ENCODE results near the gene DMD. TPM values are rescaled to one million over a fixed set of nuclear protein-coding genes. Genes with fewer than 3 reads are reported as not detected.

DMD gene
- total and polyA plus RNA-seq, 12 donors: 28.5 to 228 (median 168) TPM

- 54 to 57% methylated on average over 5 of the region's 5 CpGs for WGBS, 2 donors
- no peak for TF ChIP-seq CTCF (IDR thresholded peaks at IDR 0.05)
- no peak for ATAC-seq
- intact Hi-C loops (cut with DNase I): no loop called here
- Histone ChIP-seq H3K36me3 (no peaks in the 10 kb centered on the region), H3K4me1 (peaks cover 0 to 9% (median 0%) of the 10 kb centered on the region in 9 donors), H3K27me3 (no peaks in the 10 kb centered on the region), H3K9me3 (no peaks in the 10 kb centered on the region), H3K4me3 (no peak overlapping the region), H3K27ac (no peak overlapping the region)
- no peak for DNase-seq
Observed at GRCh38 chrX:32893751-32894150, 317.6 kb downstream of the DMD start.

- 73 to 82% methylated on average over 3 of the region's 3 CpGs for WGBS, 2 donors
- Histone ChIP-seq H3K27me3 (no peaks in the 10 kb centered on the region), H3K4me1 (peaks cover 0 to 3% (median 0%) of the 10 kb centered on the region in 9 donors), H3K9me3 (no peaks in the 10 kb centered on the region), H3K36me3 (no peaks in the 10 kb centered on the region), H3K27ac (no peak overlapping the region), H3K4me3 (no peak overlapping the region)
- intact Hi-C loops (cut with DNase I): no loop called here
- no peak for DNase-seq
- no peak for TF ChIP-seq CTCF (IDR thresholded peaks at IDR 0.05)
- ATAC-seq: no peak
Observed at GRCh38 chrX:32877592-32877991, 333.8 kb downstream of the DMD start.

GRCh38 chrX:32874839-32875238 lies 336.5 kb downstream of the DMD start:
- H3K9me3 ChIP-seq: no peaks in the 10 kb centered on the region
- TF ChIP-seq CTCF (IDR thresholded peaks at IDR 0.05): no peak
- ATAC-seq: no peak
- 78 to 79% methylated on average over 4 of the region's 4 CpGs for WGBS, 2 donors
- no peak overlapping the region for H3K4me3 ChIP-seq
- intact Hi-C loops (cut with DNase I): no loop called here
- H3K36me3 ChIP-seq: no peaks in the 10 kb centered on the region
- no peak overlapping the region for H3K27ac ChIP-seq
- DNase-seq: no peak
- no peaks in the 10 kb centered on the region for H3K27me3 ChIP-seq
- H3K4me1 ChIP-seq: peaks cover 0 to 25% (median 0%) of the 10 kb centered on the region in 9 donors

GRCh38 chrX:32873786-32874185 lies 337.6 kb downstream of the DMD start:
- ATAC-seq (no peak), DNase-seq (no peak)
- no peak overlapping the region for H3K4me3 ChIP-seq
- no peak overlapping the region for H3K27ac ChIP-seq
- intact Hi-C loops (cut with DNase I): no loop called here
- H3K36me3 ChIP-seq: no peaks in the 10 kb centered on the region
- peaks cover 0 to 25% (median 0%) of the 10 kb centered on the region in 9 donors for H3K4me1 ChIP-seq
- no peaks in the 10 kb centered on the region for H3K27me3 ChIP-seq
- 91 to 94% methylated on average over 2 of the region's 2 CpGs for WGBS, 2 donors
- no peak for TF ChIP-seq CTCF (IDR thresholded peaks at IDR 0.05)
- no peaks in the 10 kb centered on the region for H3K9me3 ChIP-seq
